NCI-H82 treated with DMSO at 0.1 percent for 48 hours (cell line): ENCODE results near the gene UBLCP1.
"Not testable (repeated sequence)": the region's sequence is repeated elsewhere in the genome, so short reads cannot be mapped to it uniquely, and the experiment has no call there.

Experiments used
- DNase-seq: peaks from one replicate; lab custom pipeline; 2025; ENCODE audit not compliant: unreplicated experiment; lab: John Stamatoyannopoulos, UW

The UBLCP1 gene

DNA sequence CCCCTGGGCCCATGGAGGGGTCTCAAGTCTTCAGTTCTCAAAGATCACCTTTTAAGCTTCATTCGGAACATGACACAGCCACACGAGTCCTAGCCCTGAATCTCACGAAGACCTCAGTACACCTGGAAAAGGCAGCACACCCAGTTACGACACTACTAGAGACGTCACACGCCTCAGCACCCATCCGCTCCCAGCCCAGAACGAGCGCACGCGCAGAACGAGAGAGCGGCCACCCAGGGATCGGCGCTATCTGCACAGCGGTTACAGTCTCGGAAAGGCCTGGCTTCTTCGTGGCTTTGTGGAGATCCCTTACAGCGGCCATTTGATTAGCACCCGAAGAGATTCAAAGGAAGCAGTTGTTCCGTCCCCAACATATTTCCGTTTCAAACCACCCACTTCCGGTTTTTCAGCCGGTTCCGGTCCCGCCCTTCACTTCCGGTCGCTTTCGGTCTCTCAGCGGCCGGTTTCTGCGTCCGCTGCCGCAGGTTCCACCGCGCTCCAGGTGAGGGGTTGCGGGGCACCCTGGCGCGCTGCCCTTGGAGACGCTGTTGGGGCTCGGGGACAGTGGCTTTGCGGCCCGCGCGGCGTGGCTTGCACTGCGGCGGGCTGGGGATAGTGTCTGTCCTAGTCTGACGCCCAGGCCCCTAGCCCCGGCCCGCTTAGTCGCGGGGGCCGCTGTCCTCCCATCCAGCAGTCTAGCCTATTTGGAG is at the start of gene UBLCP1:
TSS of gene UBLCP1 (plus strand) at position 432 of the 710 bp plus-strand sequence. CDS start 5,626 bp downstream, outside the sequence.
- peak; percentile 65 for DNase-seq

GRCh38 chr5:159214486-159215271 is 48.4 kb upstream of the UBLCP1 start:
- no peak for DNase-seq

DNA sequence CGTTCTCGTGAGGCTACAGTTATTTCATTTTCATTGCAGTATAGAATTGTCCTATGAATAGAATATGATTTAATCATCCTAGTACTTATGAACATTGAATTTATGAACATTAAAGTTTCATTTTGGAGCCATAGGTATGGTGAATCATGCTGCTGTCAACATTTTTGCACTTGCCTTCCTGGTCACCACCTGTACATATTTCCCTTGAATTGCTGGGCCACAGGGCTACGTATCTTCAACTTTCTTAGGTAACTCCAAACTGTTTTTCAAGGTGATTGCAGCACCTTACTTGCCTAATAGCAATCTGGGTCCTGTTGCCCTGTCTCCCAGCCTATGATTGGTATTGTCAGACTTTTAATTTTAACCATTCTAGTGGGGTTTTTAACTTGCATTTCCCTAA is 47.2 kb upstream of the UBLCP1 start:
- DNase-seq: no peak

DNA sequence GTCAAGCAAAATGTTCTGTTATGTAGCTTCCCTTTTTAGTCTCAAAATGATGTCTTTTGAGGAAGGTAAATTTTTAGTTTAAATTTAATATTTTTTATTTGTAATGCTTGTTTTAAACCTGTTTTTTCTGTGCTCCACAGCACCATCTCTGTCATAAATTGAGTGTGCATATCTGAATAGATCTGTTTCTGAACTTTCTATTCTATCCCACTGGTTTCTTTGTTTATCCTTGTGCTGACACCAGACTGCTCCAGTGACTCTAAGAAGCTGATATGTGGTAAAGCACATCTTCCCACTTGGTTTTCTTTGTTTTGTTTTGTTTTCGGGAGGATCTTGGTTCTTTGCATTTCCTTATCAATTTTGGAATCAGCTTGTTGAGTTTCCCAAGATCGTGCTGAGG is 46.6 kb upstream of the UBLCP1 start:
- no peak for DNase-seq

DNA sequence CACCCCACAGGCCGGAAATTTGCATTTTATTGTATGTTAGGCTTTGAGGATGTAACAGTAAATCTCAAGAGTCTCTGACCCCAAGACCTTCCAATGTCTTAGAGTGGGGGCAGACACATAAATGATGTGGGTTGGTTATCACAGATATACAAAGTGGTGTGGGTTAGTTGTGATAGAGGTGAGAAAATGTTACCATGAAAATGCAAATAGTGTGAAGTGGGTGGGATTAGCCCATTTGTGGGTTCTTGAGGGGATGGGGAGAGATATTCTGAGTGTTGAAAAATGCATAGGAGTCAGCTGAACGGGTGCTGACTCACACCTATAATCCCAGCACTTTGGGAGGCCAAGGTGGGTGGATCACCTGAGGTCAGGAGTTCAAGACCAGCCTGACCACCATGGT is 45.9 kb upstream of the UBLCP1 start:
- no peak for DNase-seq

DNA sequence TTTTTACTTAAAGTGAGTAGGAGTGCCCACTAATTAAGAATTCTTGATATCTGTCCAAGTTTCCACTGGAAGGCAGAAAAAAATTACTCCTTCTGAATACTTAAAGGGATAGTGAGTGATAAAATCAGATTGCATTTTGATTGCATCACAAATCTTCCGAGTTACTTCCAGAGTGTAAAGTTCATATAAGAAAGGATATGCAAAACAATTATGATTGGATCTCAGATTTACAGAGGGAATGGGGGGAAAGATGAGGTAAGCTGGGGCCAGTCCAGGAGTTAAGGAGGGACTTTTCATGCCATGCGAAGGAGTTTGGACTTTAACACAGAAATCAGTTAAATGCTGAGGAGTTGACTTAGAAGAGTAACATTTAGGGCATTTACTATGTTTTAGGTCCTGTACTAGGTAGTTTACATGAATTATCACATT is 44.5 kb upstream of the UBLCP1 start:
- DNase-seq: no peak

DNA sequence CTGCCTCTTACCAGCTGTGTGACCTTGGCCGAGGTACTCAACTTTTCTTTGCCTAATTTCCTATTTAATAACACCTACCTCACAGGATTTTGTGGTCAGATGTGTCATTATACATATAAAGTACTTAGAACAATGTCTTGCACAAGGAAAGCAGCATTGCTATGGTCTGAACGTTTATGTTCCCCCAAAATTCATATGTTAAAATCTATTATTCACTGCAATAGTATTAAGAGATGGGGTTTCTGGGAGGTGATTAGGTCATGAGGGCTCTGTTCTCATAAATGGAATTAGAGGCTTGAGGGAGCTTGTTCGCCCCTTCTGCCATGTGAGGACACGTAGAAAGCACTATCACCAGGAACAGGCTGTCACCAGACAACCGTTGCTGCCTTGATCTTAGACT is 42.9 kb upstream of the UBLCP1 start:
- no peak for DNase-seq

- no peak for DNase-seq
Measured at GRCh38 chr5:159223469-159223868, 39.6 kb upstream of the UBLCP1 start.

DNA sequence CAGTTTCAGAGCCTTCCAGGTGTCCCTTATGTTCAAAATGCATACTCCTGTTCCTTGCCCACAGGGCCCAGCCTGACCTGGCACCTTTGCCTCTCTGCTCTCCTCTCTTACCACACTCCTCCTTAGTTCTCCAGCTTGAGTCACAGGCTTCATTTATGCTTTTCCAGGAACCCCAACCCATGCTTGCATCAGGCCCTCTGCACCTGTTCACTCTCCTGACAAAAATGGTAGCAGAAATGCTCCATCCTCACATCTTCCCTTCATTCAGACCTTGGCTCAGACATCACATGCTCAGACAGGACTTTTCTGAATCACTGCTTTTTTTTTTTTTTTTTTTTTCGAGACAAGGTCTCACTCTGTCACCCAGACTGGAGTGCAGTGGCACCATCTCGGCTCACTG is 38.6 kb upstream of the UBLCP1 start:
- DNase-seq: no peak

- DNase-seq: no peak
Measured at GRCh38 chr5:159226451-159226850, 36.6 kb upstream of the UBLCP1 start.

GRCh38 chr5:159227452-159227851 is 35.6 kb upstream of the UBLCP1 start:
- no peak for DNase-seq

DNA sequence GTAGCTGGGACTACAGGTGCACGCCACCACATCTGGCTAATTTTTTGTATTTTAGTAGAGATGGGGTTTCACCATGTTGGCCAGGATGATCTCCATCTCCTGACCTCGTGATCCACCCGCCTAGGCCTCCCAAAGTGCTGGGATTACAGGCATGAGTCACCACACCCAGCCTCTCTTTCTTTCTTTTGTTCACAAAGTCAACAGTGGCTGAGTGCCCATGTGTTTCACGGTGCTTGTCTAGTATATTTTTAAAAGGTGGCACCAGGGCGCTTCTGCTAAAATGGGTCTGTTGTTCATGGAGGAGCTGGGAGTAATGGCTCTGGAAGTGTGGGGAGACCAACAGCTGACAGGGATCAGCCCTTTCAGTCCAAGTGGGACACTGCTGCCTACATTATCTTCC is 35.0 kb upstream of the UBLCP1 start:
- DNase-seq: not testable (repeated sequence)

DNA sequence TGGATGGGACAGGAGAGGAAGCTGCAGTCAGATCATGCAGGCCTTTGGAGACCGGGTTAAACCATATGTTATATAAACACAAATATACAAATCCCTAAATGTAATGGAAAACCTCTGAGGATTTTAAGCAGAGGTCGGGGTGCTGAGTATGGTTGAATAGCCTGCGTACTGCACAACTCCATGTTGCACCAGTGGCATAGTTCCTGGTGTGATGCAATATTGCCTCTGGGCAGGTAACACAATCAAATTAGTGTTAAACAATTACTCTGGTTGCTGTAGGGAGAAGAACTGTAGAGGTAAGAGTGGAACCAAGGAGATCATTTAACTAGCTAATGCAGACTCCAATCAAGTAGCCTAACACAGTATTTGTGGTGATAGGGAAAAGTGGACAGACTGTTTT is 32.4 kb upstream of the UBLCP1 start:
- no peak for DNase-seq

DNA sequence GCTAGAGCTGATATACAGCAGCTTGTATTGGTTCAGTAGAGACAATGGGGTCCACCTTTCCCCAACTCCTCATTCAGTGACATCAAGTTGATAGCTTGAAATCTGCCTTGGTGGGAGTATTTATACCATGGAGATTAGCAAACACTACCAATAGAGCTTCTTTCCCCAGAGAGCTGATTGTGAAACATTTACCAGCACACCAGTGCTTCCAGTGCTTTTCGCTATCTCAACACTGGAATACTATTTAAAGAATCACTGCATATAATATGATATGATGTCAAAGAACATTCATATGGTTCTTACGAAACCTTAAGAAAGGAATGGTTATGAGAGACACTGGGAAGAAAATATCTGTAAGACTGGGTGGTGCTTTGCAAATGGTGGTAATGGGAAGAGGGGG is 31.9 kb upstream of the UBLCP1 start:
- no peak for DNase-seq

- DNase-seq: not testable (repeated sequence)
Measured at GRCh38 chr5:159235871-159236520, 27.1 kb upstream of the UBLCP1 start.

DNA sequence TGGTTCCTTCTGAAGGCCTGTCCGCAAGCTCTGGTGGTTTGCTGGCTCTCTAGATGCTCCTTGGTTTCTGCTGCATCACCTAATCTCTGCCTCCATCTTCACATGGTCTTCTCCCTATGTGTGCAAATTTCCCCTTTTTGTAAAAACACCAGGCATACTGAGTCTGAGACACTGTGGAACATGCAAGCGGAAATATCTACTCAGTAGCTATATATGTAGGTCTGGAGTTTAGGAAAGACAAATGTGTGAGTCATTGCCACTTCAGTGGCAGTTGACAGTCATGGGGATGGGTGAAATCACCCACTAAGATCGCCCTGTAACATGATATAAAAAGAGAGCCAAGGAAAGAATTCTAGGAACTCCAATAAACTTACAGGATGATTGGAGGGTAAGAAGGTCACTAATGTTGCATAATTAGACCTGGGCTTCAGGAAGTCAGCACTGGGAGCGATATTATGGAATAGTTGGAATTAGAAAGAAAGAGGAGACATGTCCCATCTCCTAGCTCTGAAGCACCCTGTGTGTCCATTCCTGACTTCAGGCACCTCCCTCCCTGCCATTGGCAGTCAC is 22.7 kb upstream of the UBLCP1 start:
- DNase-seq: no peak

DNA sequence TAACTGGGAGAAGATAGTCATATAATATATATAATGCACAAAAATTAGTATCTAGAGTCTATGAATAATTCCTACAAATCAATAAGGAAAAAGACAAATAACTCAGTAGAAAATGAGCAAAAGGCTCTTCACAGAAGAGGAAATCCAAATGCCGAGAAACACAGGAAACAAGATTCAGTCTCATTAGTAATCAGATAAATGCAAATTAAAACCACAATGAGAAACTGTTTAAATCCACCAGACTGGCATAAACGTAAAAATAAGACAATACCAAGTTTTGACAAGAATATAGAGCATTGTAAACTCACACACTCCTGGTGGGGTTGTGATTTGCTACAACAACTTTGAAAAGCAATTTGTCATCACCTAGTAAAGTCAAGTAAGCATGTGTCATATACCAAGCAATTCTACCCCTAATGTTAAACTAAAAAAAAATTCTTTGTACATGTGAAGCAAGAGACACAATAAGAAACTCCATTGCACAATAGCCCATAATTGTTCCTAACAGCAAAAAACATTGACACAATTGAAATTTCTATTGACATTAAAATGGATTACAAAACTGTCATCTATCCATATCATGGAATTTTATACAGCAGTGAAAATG is 21.0 kb upstream of the UBLCP1 start:
- DNase-seq: no peak

- DNase-seq: no peak
Measured at GRCh38 chr5:159242656-159243055, 20.4 kb upstream of the UBLCP1 start.

- DNase-seq: no peak
Measured at GRCh38 chr5:159243385-159243784, 19.7 kb upstream of the UBLCP1 start.

DNA sequence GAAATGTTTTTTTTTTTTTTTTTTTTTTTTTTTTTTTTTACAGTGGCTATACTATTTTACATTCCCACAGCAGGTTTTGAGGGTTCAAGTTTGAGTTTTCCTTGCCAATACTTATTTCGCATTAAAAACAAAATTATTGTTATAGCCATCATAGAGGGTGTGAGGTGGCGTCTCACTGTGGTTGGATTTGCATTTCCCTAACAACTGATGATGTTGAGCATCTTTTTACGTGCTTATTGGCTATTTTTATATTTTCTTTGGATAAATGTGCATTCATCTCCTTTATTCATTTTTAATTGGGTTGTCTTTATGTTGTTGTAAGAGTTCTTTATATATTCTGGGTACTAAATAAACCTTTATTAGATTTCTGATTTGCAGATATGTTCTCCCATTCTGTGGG is 18.9 kb upstream of the UBLCP1 start:
- DNase-seq: no peak

GRCh38 chr5:159244890-159245289 is 18.2 kb upstream of the UBLCP1 start:
- no peak for DNase-seq
